Osteocyte (in vitro differentiated cells): Measurements from ENCODE around the gene ST8SIA3. TPM values are rescaled to one million over a fixed set of nuclear protein-coding genes. Genes with fewer than 3 reads are reported as not detected.

Source experiments
- DNase-seq: peaks from one replicate; pipeline ENCODE4 v3.0.0; 2021; ENCODE audit warnings: mixed read lengths; ENCODE audit not compliant: unreplicated experiment; ENCODE audit errors: extremely low spot score
- H3K27ac Mint-ChIP-seq: one replicate; pipeline ENCODE4 v1.8.0; 2021; ENCODE audit warnings: mild to moderate bottlenecking, mixed read lengths; ENCODE audit not compliant: unreplicated experiment
- H3K27me3 Mint-ChIP-seq: one replicate; pipeline ENCODE4 v1.8.0; 2021; ENCODE audit warnings: mixed read lengths; ENCODE audit not compliant: unreplicated experiment
- H3K36me3 Mint-ChIP-seq: one replicate; pipeline ENCODE4 v1.8.0; 2021; ENCODE audit warnings: mixed read lengths; ENCODE audit not compliant: unreplicated experiment
- H3K4me1 Mint-ChIP-seq: one replicate; pipeline ENCODE4 v1.8.0; 2021; ENCODE audit warnings: mixed read lengths; ENCODE audit not compliant: unreplicated experiment
- H3K4me3 Mint-ChIP-seq: one replicate; pipeline ENCODE4 v1.8.0; 2021; ENCODE audit warnings: mild to moderate bottlenecking, moderate library complexity, mixed read lengths; ENCODE audit not compliant: unreplicated experiment
- H3K9me3 Mint-ChIP-seq: one replicate; pipeline ENCODE4 v1.8.0; 2021; ENCODE audit warnings: mixed read lengths; ENCODE audit not compliant: unreplicated experiment
- CTCF ChIP-seq: fragments of 200-600 bp; sonication (generic); IDR thresholded peaks from 2 replicates; pipeline ENCODE4 v1.5.0; 2021; ENCODE audit warnings: antibody characterized with exemption, mild to moderate bottlenecking, moderate library complexity
- long read RNA-seq: library from polyadenylated mRNA; unstranded; transcript quantifications from one replicate; pipeline ENCODE4 v2.0.0, GENCODE V29; 2021
- total RNA-seq: library from RNA; stranded (reverse); gene quantifications from 2 replicates; pipeline ENCODE4 v1.2.1, GENCODE V29; 2021

Gene ST8SIA3, protein sequence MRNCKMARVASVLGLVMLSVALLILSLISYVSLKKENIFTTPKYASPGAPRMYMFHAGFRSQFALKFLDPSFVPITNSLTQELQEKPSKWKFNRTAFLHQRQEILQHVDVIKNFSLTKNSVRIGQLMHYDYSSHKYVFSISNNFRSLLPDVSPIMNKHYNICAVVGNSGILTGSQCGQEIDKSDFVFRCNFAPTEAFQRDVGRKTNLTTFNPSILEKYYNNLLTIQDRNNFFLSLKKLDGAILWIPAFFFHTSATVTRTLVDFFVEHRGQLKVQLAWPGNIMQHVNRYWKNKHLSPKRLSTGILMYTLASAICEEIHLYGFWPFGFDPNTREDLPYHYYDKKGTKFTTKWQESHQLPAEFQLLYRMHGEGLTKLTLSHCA
- total RNA-seq: not detected in 2 replicates
- long read RNA-seq: 0 reads

GRCh38 chr18:57352271-57352701 is at the start of gene ST8SIA3:
Gene ST8SIA3, plus strand, starts transcription at chr18:57352557. Its CDS starts 290 bp downstream, at chr18:57352847.
- Mint-ChIP-seq H3K4me1 (peaks cover 7% of the 10 kb centered on the region), H3K27ac (no peak within 1 kb of the TSS), H3K36me3 (no peaks in the 10 kb centered on the region), H3K4me3 (peak within 1 kb of the TSS; percentile 18), H3K27me3 (peaks cover 47% of the 10 kb centered on the region), H3K9me3 (no peaks in the 10 kb centered on the region)
- DNase-seq: no peak
- no peak for TF ChIP-seq CTCF

- H3K27ac Mint-ChIP-seq: no peak overlapping the region
- DNase-seq: no peak
- H3K27me3 Mint-ChIP-seq: peaks cover 2% of the 10 kb centered on the region
Measured at GRCh38 chr18:57311472-57311871, 40.9 kb upstream of the ST8SIA3 start.

GRCh38 chr18:57312346-57313144 is 39.8 kb upstream of the ST8SIA3 start:
- H3K4me3 Mint-ChIP-seq: no peak overlapping the region
- H3K9me3 Mint-ChIP-seq: no peaks in the 10 kb centered on the region
- H3K36me3 Mint-ChIP-seq: no peaks in the 10 kb centered on the region
- DNase-seq: no peak
- H3K27me3 Mint-ChIP-seq: peaks cover 2% of the 10 kb centered on the region
- no peak for TF ChIP-seq CTCF
- H3K4me1 Mint-ChIP-seq: no peaks in the 10 kb centered on the region
- H3K27ac Mint-ChIP-seq: no peak overlapping the region

More at GRCh38 chr18:57311472-57311871, 40.9 kb upstream of the ST8SIA3 start:
- Mint-ChIP-seq H3K4me3 (no peak overlapping the region), H3K4me1 (no peaks in the 10 kb centered on the region), H3K36me3 (no peaks in the 10 kb centered on the region), H3K9me3 (no peaks in the 10 kb centered on the region)
- no peak for TF ChIP-seq CTCF

- no peaks in the 10 kb centered on the region for H3K9me3 Mint-ChIP-seq
- TF ChIP-seq CTCF: no peak
- H3K27ac Mint-ChIP-seq: no peak overlapping the region
- no peaks in the 10 kb centered on the region for H3K36me3 Mint-ChIP-seq
- no peaks in the 10 kb centered on the region for H3K4me1 Mint-ChIP-seq
- peaks cover 2% of the 10 kb centered on the region for H3K27me3 Mint-ChIP-seq
- no peak overlapping the region for H3K4me3 Mint-ChIP-seq
- no peak for DNase-seq
Measured at GRCh38 chr18:57320603-57321002, 31.8 kb upstream of the ST8SIA3 start.
